Measurements from ENCODE around the gene KDM7A.

DNA sequence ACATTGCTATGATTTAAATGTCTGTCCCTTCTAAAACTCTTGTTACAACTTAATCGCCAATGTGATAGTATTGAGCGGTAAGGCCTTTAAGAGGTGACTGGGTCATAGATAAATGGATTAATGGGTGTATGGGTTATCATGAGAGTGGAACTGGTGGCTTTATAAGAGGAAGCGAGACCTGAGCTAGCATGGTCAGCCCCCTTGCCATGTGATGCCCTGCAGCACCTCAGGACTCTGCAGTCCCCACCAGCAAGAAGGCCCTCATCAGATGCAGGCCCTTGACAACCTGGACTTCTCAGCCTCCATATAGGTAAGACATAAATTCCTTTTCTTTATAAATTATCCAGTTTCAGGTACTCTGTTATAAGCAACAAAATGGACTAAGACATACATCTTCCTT is 129.6 kb downstream of the KDM7A start:
- TF ChIP-seq CTCF (IDR thresholded peaks at IDR 0.05) (no peak), POLR2A (IDR thresholded peaks at IDR 0.05) (no peak)

All from ovary (tissue), 3 donors.